GM19455 (cell line): ENCODE measurements around the gene PCDHGA7.
"Not testable (repeated sequence)": the region's sequence is repeated elsewhere in the genome, so short reads cannot be mapped to it uniquely, and the experiment has no call there.

Source experiments
- ATAC-seq: cut with Tn5 transposase; IDR thresholded peaks from one replicate; pipeline ENCODE4 v1.9.1; 2021; ENCODE audit not compliant: unreplicated experiment

The PCDHGA7 gene

GRCh38 chr5:141366016-141366896 lies 16.3 kb upstream of the PCDHGA7 start:
- ATAC-seq, result no peak

GRCh38 chr5:141369994-141370848 lies 12.3 kb upstream of the PCDHGA7 start, which contains the start of gene PCDHGB3:
Gene PCDHGB3 (plus strand): TSS chr5:141370242. CDS start chr5:141370395, 153 bp downstream.
- ATAC-seq, result peak; percentile 98

GRCh38 chr5:141371572-141372475 lies 10.7 kb upstream of the PCDHGA7 start:
- no peak for ATAC-seq

GRCh38 chr5:141373673-141374317 lies 8.7 kb upstream of the PCDHGA7 start, which contains the start of gene PCDHGA6:
Gene PCDHGA6 (plus strand): TSS chr5:141373891. CDS start chr5:141374084, 193 bp downstream.
- no peak for ATAC-seq

GRCh38 chr5:141374627-141375026 lies 7.9 kb upstream of the PCDHGA7 start:
- ATAC-seq, result no peak

- ATAC-seq, result not testable (repeated sequence)
These were observed 6.9 kb upstream of the PCDHGA7 start for GRCh38 chr5:141375444-141376155.

- ATAC-seq, result no peak
These were observed 803 bp downstream of the PCDHGA7 start for GRCh38 chr5:141383345-141383744.

- no peak for ATAC-seq
These were observed 2.1 kb downstream of the PCDHGA7 start for GRCh38 chr5:141384471-141385267.

- ATAC-seq, result not testable (repeated sequence)
These were observed 5.2 kb downstream of the PCDHGA7 start, which contains the start of gene PCDHGB4 for GRCh38 chr5:141387557-141388311. Gene PCDHGB4 (plus strand): TSS chr5:141387698. CDS start chr5:141387885, 187 bp downstream.

GRCh38 chr5:141388661-141389060 lies 6.1 kb downstream of the PCDHGA7 start:
- ATAC-seq, result no peak

- ATAC-seq, result no peak
These were observed 6.9 kb downstream of the PCDHGA7 start for GRCh38 chr5:141389153-141390042.

- ATAC-seq, result no peak
These were observed 10.1 kb downstream of the PCDHGA7 start, which contains the start of gene PCDHGA8 for GRCh38 chr5:141392429-141393198. Gene PCDHGA8 (plus strand): TSS chr5:141392633. CDS start chr5:141392814, 181 bp downstream.

GRCh38 chr5:141393267-141393666 lies 10.7 kb downstream of the PCDHGA7 start:
- no peak for ATAC-seq

GRCh38 chr5:141394401-141395187 lies 12.1 kb downstream of the PCDHGA7 start:
- ATAC-seq, result not testable (repeated sequence)
